Fibroblast of lung (primary cell): Measurements from ENCODE around the gene SERPINB6. TPM values are rescaled to one million over a fixed set of nuclear protein-coding genes. Genes with fewer than 3 reads are reported as not detected.

Source experiments
- DNase-seq, 2 donors: peaks; one replicate each; pipeline versions ENCODE4 v3.0.0 to v3.0.0-alpha.2; 2010; ENCODE audit warnings: low read depth in 2 of 2
- H2AFZ ChIP-seq: 2 replicates; pipeline ENCODE4 v1.5.1; 2012; ENCODE audit warnings: low read length, control low read depth, inconsistent platforms
- H3K27ac ChIP-seq: 2 replicates; pipeline ENCODE4 v1.5.1; 2011; ENCODE audit warnings: low read length, control low read depth; ENCODE audit not compliant: insufficient read depth
- H3K27me3 ChIP-seq: 2 replicates; pipeline ENCODE4 v1.5.1; 2011; ENCODE audit warnings: mild to moderate bottlenecking, low read length; ENCODE audit not compliant: control insufficient read depth, insufficient read depth
- H3K36me3 ChIP-seq: 2 replicates; pipeline ENCODE4 v1.5.1; 2011; ENCODE audit warnings: low read length; ENCODE audit not compliant: control insufficient read depth, insufficient read depth
- H3K4me1 ChIP-seq: 2 replicates; pipeline ENCODE4 v1.5.1; 2011; ENCODE audit warnings: low read length; ENCODE audit not compliant: control insufficient read depth, insufficient read depth; ENCODE audit errors: extremely low read depth
- H3K4me2 ChIP-seq: 2 replicates; pipeline ENCODE4 v1.5.1; 2011; ENCODE audit warnings: low read length, control low read depth; ENCODE audit not compliant: insufficient read depth; ENCODE audit errors: extremely low read depth
- H3K4me3 ChIP-seq, 4 experiments: fragments of 200-600 bp in 1 of 4; sonication (generic) in 1 of 4; replicated peaks in 1 of 4; 2 replicates each; pipeline ENCODE4 v1.5.1; 2011 to 2016; ENCODE audit warnings: low read length in 4 of 4, low read depth in 3 of 4, mild to moderate bottlenecking in 3 of 4, control low read depth in 2 of 4, inconsistent platforms in 1 of 4, mixed read lengths in 1 of 4; ENCODE audit not compliant: insufficient read depth in 1 of 4; ENCODE audit errors: control extremely low read depth in 1 of 4
- H3K79me2 ChIP-seq: 2 replicates; pipeline ENCODE4 v1.5.1; 2012; ENCODE audit warnings: mild to moderate bottlenecking, low read length, inconsistent platforms; ENCODE audit not compliant: control insufficient read depth, insufficient read depth
- H3K9ac ChIP-seq: 2 replicates; pipeline ENCODE4 v1.5.1; 2011; ENCODE audit warnings: mild to moderate bottlenecking, low read length, control low read depth; ENCODE audit not compliant: insufficient read depth
- H3K9me3 ChIP-seq: 2 replicates; pipeline ENCODE4 v1.5.1; 2012; ENCODE audit warnings: low read depth, low read length; ENCODE audit not compliant: control insufficient read depth, insufficient read depth
- H4K20me1 ChIP-seq: 2 replicates; pipeline ENCODE4 v1.5.1; 2011; ENCODE audit warnings: low read length; ENCODE audit not compliant: control insufficient read depth, insufficient read depth; ENCODE audit errors: extremely low read depth
- EZH2 ChIP-seq: IDR thresholded peaks from 2 replicates; pipeline ENCODE4 v1.5.1; 2012; ENCODE audit warnings: low read length, control low read depth, mild to moderate bottlenecking; ENCODE audit errors: missing control alignments
- polyA plus RNA-seq, 2 donors: library from polyadenylated mRNA; depleted of rRNA in 1 of 2; stranded (reverse) in 1 of 2; unstranded in 1 of 2; fragments of >200 nt; gene quantifications; 2 replicates each; pipeline ENCODE4 v1.2.1, GENCODE V29; 2011 to 2012; ENCODE audit warnings: missing spikeins in 1 of 2
- total RNA-seq: library from RNA; depleted of rRNA; stranded (reverse); fragments of >200 nt; gene quantifications from 2 replicates; pipeline ENCODE4 v1.2.1, GENCODE V29; 2014
- TF ChIP-seq, protein P1 (sequence below), 2 donors: IDR thresholded peaks in 1 of 2; conservative IDR thresholded peaks in 1 of 2; 1 replicate in 1 of 2; 2 replicates in 1 of 2; pipeline ENCODE4 v1.5.1; 2011 to 2012; ENCODE audit warnings: low read length in 2 of 2, control low read depth in 1 of 2, inconsistent platforms in 1 of 2, low read depth in 1 of 2, mild to moderate bottlenecking in 1 of 2

The SERPINB6 gene
- total and polyA plus RNA-seq, 2 donors (not counting 1 experiment from before 2014, with no cell fraction given), result 83.9 to 181 TPM

DNA sequence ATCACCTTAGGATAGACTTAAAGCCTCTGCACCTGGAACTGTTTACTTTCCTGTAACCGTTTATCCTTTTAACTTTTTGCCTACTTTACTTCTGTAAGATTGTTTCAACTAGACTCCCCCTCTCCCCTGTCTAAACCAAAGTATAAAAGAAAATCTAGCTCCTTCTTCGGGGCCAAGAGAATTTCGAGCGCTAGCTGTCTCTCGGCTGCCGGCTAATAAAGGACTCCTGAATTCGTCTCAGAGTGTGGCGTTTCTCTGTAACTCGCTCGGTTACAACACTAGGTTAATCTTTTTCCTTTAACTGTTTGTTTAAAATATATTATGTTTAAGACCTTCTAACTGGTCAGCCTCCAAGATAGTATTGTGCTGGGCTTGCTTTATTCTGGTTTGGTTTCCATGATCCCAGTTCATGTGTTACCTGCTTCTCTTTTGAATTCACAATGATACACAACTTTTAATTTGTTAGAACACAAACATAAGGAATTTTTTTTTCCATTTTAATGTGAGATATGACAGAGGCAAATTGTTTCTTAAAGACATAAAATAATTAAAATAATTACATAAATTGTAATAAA is 19.7 kb upstream of the SERPINB6 start:
- no peaks in the 10 kb centered on the region for H3K79me2 ChIP-seq
- no peaks in the 10 kb centered on the region for H4K20me1 ChIP-seq
- no peaks in the 10 kb centered on the region for H3K36me3 ChIP-seq
- peak overlapping the region; percentile 52 to 81 (median 61) for H3K4me3 ChIP-seq
- no peak for TF ChIP-seq EZH2
- TF ChIP-seq, protein P1, sequence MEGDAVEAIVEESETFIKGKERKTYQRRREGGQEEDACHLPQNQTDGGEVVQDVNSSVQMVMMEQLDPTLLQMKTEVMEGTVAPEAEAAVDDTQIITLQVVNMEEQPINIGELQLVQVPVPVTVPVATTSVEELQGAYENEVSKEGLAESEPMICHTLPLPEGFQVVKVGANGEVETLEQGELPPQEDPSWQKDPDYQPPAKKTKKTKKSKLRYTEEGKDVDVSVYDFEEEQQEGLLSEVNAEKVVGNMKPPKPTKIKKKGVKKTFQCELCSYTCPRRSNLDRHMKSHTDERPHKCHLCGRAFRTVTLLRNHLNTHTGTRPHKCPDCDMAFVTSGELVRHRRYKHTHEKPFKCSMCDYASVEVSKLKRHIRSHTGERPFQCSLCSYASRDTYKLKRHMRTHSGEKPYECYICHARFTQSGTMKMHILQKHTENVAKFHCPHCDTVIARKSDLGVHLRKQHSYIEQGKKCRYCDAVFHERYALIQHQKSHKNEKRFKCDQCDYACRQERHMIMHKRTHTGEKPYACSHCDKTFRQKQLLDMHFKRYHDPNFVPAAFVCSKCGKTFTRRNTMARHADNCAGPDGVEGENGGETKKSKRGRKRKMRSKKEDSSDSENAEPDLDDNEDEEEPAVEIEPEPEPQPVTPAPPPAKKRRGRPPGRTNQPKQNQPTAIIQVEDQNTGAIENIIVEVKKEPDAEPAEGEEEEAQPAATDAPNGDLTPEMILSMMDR (conservative IDR thresholded peaks at IDR 0.05 in 1 of 2, IDR thresholded peaks at IDR 0.05 in 1 of 2; ENCODE audit: low read depth in 1 of 2, low read length in 2 of 2), result no peak
- H3K27me3 ChIP-seq, result no peaks in the 10 kb centered on the region
- H3K27ac ChIP-seq, result peak overlapping the region; percentile 97
- H3K4me2 ChIP-seq, result peak overlapping the region; percentile 89
- peaks cover 8% of the 10 kb centered on the region for H3K4me1 ChIP-seq
- H3K9ac ChIP-seq, result peak overlapping the region; percentile 68
- H2AFZ ChIP-seq, result peak overlapping the region; percentile 48
- no peak for DNase-seq
- no peaks in the 10 kb centered on the region for H3K9me3 ChIP-seq

DNA sequence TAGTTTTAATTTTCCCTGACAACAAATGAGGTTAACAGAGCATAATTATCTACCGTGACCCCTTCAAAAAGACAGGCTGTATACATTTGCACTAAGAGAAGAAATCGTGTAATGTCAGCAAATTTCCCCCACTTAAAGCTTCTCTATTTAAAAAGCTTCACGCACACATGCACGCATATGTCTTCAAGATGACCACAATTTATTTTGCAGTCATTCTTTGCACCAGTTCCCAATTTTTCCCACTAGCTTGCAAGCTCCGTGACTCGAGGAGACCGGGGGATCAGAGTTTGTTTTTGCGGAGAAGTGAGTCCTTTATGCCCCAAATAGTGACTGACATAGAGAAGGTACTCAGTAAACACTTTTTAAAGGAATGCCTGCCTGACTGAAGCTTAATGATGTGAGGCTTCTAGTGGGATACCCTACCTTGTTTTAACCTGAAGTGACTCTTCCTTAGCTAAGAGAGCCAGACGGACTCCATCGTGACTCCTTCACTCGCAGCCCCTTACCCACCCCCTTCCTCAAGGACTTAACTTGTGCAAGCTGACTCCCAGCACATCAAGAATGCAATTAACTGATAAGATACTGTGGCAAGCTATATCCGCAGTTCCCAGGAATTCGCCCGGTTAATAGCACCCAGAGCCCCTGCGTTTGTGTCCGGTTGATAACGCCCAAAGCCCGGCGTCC is 19.0 kb upstream of the SERPINB6 start:
- peak overlapping the region; percentile 48 for H2AFZ ChIP-seq
- no peaks in the 10 kb centered on the region for H4K20me1 ChIP-seq
- H3K79me2 ChIP-seq, result no peaks in the 10 kb centered on the region
- H3K9ac ChIP-seq, result peak overlapping the region; percentile 68
- H3K27ac ChIP-seq, result peak overlapping the region; percentile 97
- H3K9me3 ChIP-seq, result no peaks in the 10 kb centered on the region
- peak overlapping the region; percentile 89 for H3K4me2 ChIP-seq
- peaks cover 10% of the 10 kb centered on the region for H3K4me1 ChIP-seq
- no peak for TF ChIP-seq EZH2
- TF ChIP-seq, protein P1 (conservative IDR thresholded peaks at IDR 0.05 in 1 of 2, IDR thresholded peaks at IDR 0.05 in 1 of 2; ENCODE audit: low read depth in 1 of 2, low read length in 2 of 2), result no peak
- H3K36me3 ChIP-seq, result no peaks in the 10 kb centered on the region
- H3K4me3 ChIP-seq, result peak overlapping the region; percentile 52 to 81 (median 61)
- DNase-seq, result peak; percentile 50 to 75
- H3K27me3 ChIP-seq, result no peaks in the 10 kb centered on the region

DNA sequence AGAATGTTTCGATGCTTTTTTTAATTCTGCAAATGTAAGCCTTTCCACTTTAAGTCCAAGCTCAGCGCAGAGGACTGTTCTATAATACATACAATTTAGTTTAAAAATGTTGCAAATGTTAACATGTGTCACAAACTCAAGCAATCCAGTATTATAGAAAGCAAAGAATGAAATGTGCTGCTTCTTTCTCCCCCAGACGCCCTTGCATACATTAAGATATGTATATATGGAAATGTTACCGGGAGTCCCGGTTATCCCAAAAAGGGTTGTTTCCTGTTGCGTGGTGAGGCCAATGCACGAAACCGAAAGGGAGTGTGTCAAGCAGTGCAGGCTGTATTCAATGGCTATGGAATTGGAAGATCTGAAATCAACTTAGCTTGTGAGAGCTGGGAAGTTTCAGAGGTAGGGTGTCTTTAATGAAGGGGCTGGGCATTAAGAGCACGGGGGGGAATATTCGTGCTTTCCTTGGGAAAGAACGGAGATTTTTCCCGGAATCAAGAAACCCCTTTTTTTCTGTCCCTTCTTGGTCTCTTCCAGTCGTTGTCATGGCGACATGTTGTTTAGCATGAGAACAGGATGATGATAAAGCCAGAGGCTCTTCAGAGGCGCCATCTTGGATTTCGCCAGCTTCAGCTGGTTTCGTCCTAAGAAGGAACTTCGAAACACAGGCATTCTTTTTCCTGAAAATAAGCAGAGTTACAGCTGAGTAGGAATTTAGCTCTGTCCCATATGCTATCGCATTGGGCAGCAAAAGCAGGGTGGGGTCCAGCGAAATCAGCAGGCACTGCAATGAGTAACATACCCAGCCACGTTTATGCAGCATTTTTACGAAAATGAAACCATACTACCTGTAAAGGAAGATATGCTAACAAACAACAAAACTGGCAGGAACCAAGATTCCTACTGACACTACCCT is 18.2 kb upstream of the SERPINB6 start:
- H3K9ac ChIP-seq, result peak overlapping the region; percentile 89
- no peaks in the 10 kb centered on the region for H3K36me3 ChIP-seq
- H3K27me3 ChIP-seq, result no peaks in the 10 kb centered on the region
- H4K20me1 ChIP-seq, result no peaks in the 10 kb centered on the region
- peak; percentile 97 to 99 for DNase-seq
- H3K79me2 ChIP-seq, result no peaks in the 10 kb centered on the region
- H3K4me3 ChIP-seq, result peak overlapping the region; percentile 52 to 81 (median 61)
- H2AFZ ChIP-seq, result peak overlapping the region; percentile 71
- H3K9me3 ChIP-seq, result no peaks in the 10 kb centered on the region
- H3K4me2 ChIP-seq, result peak overlapping the region; percentile 89
- H3K4me1 ChIP-seq, result peaks cover 10% of the 10 kb centered on the region
- TF ChIP-seq, protein P1 (conservative IDR thresholded peaks at IDR 0.05 in 1 of 2, IDR thresholded peaks at IDR 0.05 in 1 of 2; ENCODE audit: low read depth in 1 of 2, low read length in 2 of 2), result no peak
- no peak for TF ChIP-seq EZH2
- peak overlapping the region; percentile 97 for H3K27ac ChIP-seq
